HepG2 (cell line): Measurements from ENCODE around the gene GNG10. TPM values are rescaled to one million over a fixed set of nuclear protein-coding genes. Genes with fewer than 3 reads are reported as not detected.
A peak's percentile ranks its signal among the peaks of the same experiment; 100 is the strongest.

Experiments
- ELF3 ChIP-seq: IDR thresholded peaks from 2 replicates; pipeline ENCODE4 v1.6.1; 2016; ENCODE audit warnings: missing genetic modification reagents, missing compliant biosample characterization
- HNRNPLL ChIP-seq: fragments of 200-400 bp; formaldehyde crosslinking; IDR thresholded peaks from 2 replicates; pipeline ENCODE4 v1.6.1; 2017; ENCODE audit warnings: mild to moderate bottlenecking, low read depth, low read length; ENCODE audit not compliant: poor library complexity, severe bottlenecking
- MATR3 ChIP-seq: sonication (generic); formaldehyde crosslinking; IDR thresholded peaks from 2 replicates; pipeline ENCODE4 v1.4.0; 2020; ENCODE audit warnings: missing genetic modification reagents
- MEIS2 ChIP-seq: sonication (generic); formaldehyde crosslinking; IDR thresholded peaks from 2 replicates; pipeline ENCODE4 v1.9.0; 2021; ENCODE audit warnings: mild to moderate bottlenecking, missing genetic modification reagents
- PLRG1 ChIP-seq: fragments of 450-650 bp; conservative IDR thresholded peaks from 2 replicates; pipeline ENCODE4 v1.6.1; 2016
- PTBP1 ChIP-seq: fragments of 200-400 bp; formaldehyde crosslinking; IDR thresholded peaks from 2 replicates; pipeline ENCODE4 v1.6.1; 2018; ENCODE audit warnings: low read length, low read depth; ENCODE audit not compliant: poor library complexity, severe bottlenecking
- RNF2 ChIP-seq: fragments of 450-650 bp; conservative IDR thresholded peaks from 2 replicates; pipeline ENCODE4 v1.6.1; 2016; ENCODE audit warnings: low read depth
- TOE1 ChIP-seq: sonication (generic); formaldehyde crosslinking; IDR thresholded peaks from 2 replicates; pipeline ENCODE4 v1.4.0; 2020; ENCODE audit warnings: mild to moderate bottlenecking, missing genetic modification reagents
- XBP1 ChIP-seq: sonication (generic); formaldehyde crosslinking; IDR thresholded peaks from 2 replicates; pipeline ENCODE4 v1.5.0; 2020; ENCODE audit warnings: missing genetic modification reagents
- ZFP1 ChIP-seq: IDR thresholded peaks from 2 replicates; pipeline ENCODE4 v1.6.1; 2016
- ZNF205 ChIP-seq: IDR thresholded peaks from 2 replicates; pipeline ENCODE4 v1.6.1; 2018; ENCODE audit warnings: missing biosample characterization, missing genetic modification reagents
- ZNF234 ChIP-seq: sonication (generic); formaldehyde crosslinking; conservative IDR thresholded peaks from 2 replicates; pipeline ENCODE4 v1.5.1; 2020; ENCODE audit warnings: mild to moderate bottlenecking, missing genetic modification reagents
- ZNF30 ChIP-seq: sonication (generic); formaldehyde crosslinking; IDR thresholded peaks from 2 replicates; pipeline ENCODE4 v1.5.0; 2020; ENCODE audit warnings: mild to moderate bottlenecking, missing genetic modification reagents
- ZNF337 ChIP-seq: sonication (generic); formaldehyde crosslinking; IDR thresholded peaks from 2 replicates; pipeline ENCODE4 v1.5.1; 2020; ENCODE audit warnings: missing genetic modification reagents, low read depth, mild to moderate bottlenecking, borderline replicate concordance
- ZNF572 ChIP-seq: sonication (generic); formaldehyde crosslinking; IDR thresholded peaks from 2 replicates; pipeline ENCODE4 v1.5.1; 2020; ENCODE audit warnings: mild to moderate bottlenecking, missing genetic modification reagents
- ZNF660 ChIP-seq: sonication (generic); formaldehyde crosslinking; IDR thresholded peaks from 2 replicates; pipeline ENCODE4 v1.5.1; 2020; ENCODE audit warnings: mild to moderate bottlenecking, low read depth, missing genetic modification reagents, borderline replicate concordance
- ZNF782 ChIP-seq: sonication (generic); formaldehyde crosslinking; IDR thresholded peaks from 2 replicates; pipeline ENCODE4 v1.4.0; 2020; ENCODE audit warnings: missing genetic modification reagents, mild to moderate bottlenecking, borderline replicate concordance
- ZNF878 ChIP-seq: sonication (generic); formaldehyde crosslinking; IDR thresholded peaks from 2 replicates; pipeline ENCODE4 v1.8.1; 2023; ENCODE audit warnings: mild to moderate bottlenecking, missing genetic modification reagents, moderate library complexity
- ZNF883 ChIP-seq: sonication (generic); formaldehyde crosslinking; IDR thresholded peaks from 2 replicates; pipeline ENCODE4 v1.5.1; 2020; ENCODE audit warnings: mild to moderate bottlenecking, missing genetic modification reagents; ENCODE audit errors: not compliant biosample characterization
- polyA plus RNA-seq, 8 experiments: library from polyadenylated mRNA; depleted of rRNA in 3 of 8; stranded (reverse) in 7 of 8; unstranded in 1 of 8; fragments of >200 nt; fragmentation: Illumina TruSeq in 4 of 8; extraction: Trizol in 4 of 8; gene quantifications; 2 replicates each; pipeline versions ENCODE4 v1.2.1 to v1.2.3, GENCODE V29; 2011 to 2016; ENCODE audit warnings: low read depth in 4 of 8, missing spikeins in 1 of 8, mixed read lengths in 1 of 8; ENCODE audit not compliant: insufficient read depth in 1 of 8
- total RNA-seq, 5 experiments: library from RNA; depleted of rRNA; stranded (reverse); fragments of >200 nt; fragmentation: Illumina TruSeq; extraction: Trizol; gene quantifications; 2 replicates each; pipeline ENCODE4 v1.2.3, GENCODE V29; 2016; ENCODE audit warnings: low read depth in 1 of 5
- TF ChIP-seq, protein P1 (sequence below): sonication (generic); formaldehyde crosslinking; IDR thresholded peaks from 2 replicates; pipeline ENCODE4 v1.8.0; 2022; ENCODE audit warnings: mild to moderate bottlenecking, missing genetic modification reagents, moderate library complexity
- TF ChIP-seq, protein P2 (sequence below): sonication (generic); formaldehyde crosslinking; conservative IDR thresholded peaks from 2 replicates; pipeline ENCODE4 v1.8.0; 2022; ENCODE audit warnings: mild to moderate bottlenecking, moderate library complexity, missing genetic modification reagents
- TF ChIP-seq, protein P3 (sequence below): IDR thresholded peaks from 2 replicates; pipeline ENCODE4 v1.6.1; 2016
- TF ChIP-seq, protein P4 (sequence below): sonication (generic); formaldehyde crosslinking; IDR thresholded peaks from 2 replicates; pipeline ENCODE4 v1.4.0; 2020; ENCODE audit warnings: missing genetic modification reagents
- TF ChIP-seq, protein P5 (sequence below): sonication (generic); formaldehyde crosslinking; IDR thresholded peaks from 2 replicates; pipeline ENCODE4 v1.5.1; 2020; ENCODE audit warnings: missing genetic modification reagents, mild to moderate bottlenecking, borderline replicate concordance

Gene GNG10
- total and polyA plus RNA-seq, 2 of the 13 experiments (the other 11 are each of a cell fraction or from before 2014, with no cell fraction given) = 29.8 to 32.4 TPM

DNA sequence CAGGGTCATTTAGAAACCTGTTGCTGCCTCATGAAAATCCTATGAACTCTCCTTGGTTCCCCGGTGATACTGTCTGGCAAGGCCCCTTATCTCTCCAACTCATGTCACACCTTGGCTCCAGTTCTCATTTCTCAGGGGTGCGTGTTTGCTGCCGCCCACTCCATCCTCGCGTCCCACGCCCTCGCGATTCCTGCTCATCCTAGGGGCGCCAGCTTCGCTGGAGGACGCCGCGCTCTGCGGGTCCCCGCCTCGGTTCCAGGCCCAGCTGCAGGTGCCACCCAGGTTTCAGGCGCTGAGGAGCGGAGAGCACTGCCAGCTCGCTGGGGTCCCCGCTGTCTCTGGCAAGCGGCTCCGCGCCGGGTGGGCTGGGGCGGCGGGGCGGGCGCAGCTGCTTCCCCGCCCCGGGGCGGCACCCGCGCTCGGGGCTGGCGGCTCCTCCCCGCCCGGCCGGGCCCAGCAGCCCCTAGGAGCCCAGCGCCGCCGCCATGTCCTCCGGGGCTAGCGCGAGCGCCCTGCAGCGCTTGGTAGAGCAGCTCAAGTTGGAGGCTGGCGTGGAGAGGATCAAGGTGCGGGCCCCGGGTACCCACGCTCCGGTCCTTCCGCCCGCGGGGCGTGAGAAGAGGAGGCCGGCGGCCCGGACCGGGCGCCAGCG is at the start of gene GNG10 (continued):
- TF ChIP-seq, protein P1, sequence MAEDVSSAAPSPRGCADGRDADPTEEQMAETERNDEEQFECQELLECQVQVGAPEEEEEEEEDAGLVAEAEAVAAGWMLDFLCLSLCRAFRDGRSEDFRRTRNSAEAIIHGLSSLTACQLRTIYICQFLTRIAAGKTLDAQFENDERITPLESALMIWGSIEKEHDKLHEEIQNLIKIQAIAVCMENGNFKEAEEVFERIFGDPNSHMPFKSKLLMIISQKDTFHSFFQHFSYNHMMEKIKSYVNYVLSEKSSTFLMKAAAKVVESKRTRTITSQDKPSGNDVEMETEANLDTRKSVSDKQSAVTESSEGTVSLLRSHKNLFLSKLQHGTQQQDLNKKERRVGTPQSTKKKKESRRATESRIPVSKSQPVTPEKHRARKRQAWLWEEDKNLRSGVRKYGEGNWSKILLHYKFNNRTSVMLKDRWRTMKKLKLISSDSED = no peak
- TF ChIP-seq PTBP1 (no peak), HNRNPLL (peak; percentile 0), MATR3 (CRISPR knock-in tag) (no peak), ELF3 (CRISPR knock-in tag) (no peak), TOE1 (CRISPR knock-in tag) (no peak), ZNF205 (CRISPR knock-in tag) (no peak), ZNF572 (no peak), PLRG1 (no peak), ZNF883 (CRISPR knock-in tag) (no peak), ZNF782 (CRISPR knock-in tag) (0 out of 2 replicates have a peak, but pooled peaks have one; percentile 12), ZNF234 (CRISPR knock-in tag) (no peak), ZNF337 (CRISPR knock-in tag) (no peak), MEIS2 (CRISPR knock-in tag) (0 out of 2 replicates have a peak, but pooled peaks have one; percentile 18), ZFP1 (no peak), XBP1 (no peak), ZNF660 (CRISPR knock-in tag) (no peak), ZNF878 (CRISPR knock-in tag) (no peak), ZNF30 (CRISPR knock-in tag) (no peak), RNF2 (no peak)
- TF ChIP-seq, protein P2, sequence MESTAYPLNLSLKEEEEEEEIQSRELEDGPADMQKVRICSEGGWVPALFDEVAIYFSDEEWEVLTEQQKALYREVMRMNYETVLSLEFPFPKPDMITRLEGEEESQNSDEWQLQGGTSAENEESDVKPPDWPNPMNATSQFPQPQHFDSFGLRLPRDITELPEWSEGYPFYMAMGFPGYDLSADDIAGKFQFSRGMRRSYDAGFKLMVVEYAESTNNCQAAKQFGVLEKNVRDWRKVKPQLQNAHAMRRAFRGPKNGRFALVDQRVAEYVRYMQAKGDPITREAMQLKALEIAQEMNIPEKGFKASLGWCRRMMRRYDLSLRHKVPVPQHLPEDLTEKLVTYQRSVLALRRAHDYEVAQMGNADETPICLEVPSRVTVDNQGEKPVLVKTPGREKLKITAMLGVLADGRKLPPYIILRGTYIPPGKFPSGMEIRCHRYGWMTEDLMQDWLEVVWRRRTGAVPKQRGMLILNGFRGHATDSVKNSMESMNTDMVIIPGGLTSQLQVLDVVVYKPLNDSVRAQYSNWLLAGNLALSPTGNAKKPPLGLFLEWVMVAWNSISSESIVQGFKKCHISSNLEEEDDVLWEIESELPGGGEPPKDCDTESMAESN (CRISPR knock-in tag) = 0 out of 2 replicates have a peak, but pooled peaks have one; percentile 50
- TF ChIP-seq, protein P3, sequence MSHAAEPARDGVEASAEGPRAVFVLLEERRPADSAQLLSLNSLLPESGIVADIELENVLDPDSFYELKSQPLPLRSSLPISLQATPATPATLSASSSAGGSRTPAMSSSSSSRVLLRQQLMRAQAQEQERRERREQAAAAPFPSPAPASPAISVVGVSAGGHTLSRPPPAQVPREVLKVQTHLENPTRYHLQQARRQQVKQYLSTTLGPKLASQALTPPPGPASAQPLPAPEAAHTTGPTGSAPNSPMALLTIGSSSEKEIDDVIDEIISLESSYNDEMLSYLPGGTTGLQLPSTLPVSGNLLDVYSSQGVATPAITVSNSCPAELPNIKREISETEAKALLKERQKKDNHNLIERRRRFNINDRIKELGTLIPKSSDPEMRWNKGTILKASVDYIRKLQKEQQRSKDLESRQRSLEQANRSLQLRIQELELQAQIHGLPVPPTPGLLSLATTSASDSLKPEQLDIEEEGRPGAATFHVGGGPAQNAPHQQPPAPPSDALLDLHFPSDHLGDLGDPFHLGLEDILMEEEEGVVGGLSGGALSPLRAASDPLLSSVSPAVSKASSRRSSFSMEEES (CRISPR knock-in tag) = no peak
- TF ChIP-seq, protein P4, sequence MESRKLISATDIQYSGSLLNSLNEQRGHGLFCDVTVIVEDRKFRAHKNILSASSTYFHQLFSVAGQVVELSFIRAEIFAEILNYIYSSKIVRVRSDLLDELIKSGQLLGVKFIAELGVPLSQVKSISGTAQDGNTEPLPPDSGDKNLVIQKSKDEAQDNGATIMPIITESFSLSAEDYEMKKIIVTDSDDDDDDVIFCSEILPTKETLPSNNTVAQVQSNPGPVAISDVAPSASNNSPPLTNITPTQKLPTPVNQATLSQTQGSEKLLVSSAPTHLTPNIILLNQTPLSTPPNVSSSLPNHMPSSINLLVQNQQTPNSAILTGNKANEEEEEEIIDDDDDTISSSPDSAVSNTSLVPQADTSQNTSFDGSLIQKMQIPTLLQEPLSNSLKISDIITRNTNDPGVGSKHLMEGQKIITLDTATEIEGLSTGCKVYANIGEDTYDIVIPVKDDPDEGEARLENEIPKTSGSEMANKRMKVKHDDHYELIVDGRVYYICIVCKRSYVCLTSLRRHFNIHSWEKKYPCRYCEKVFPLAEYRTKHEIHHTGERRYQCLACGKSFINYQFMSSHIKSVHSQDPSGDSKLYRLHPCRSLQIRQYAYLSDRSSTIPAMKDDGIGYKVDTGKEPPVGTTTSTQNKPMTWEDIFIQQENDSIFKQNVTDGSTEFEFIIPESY (CRISPR knock-in tag) = no peak
- TF ChIP-seq, protein P5, sequence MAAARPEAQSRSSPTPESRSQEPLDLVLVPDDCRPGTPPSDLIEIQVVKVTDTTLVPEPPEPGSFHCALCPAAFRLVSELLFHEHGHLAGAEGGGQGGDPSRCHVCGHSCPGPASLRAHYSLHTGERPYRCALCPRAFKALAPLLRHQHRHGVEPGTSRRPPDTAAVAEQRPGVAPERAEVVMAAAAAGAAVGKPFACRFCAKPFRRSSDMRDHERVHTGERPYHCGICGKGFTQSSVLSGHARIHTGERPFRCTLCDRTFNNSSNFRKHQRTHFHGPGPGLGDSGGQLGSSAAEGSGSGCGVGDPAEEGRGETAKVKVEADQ (CRISPR knock-in tag) = no peak
